ENCODE results near the gene LRCH1.

- TF ChIP-seq CTCF (conservative IDR thresholded peaks at IDR 0.05 in 1 of 2, IDR thresholded peaks at IDR 0.05 in 1 of 2; ENCODE audit: low read depth in 1 of 2, low read length in 2 of 2) (no peak), EZH2 (IDR thresholded peaks at IDR 0.05; ENCODE audit: low read length, missing control alignments) (no peak)
Measured at GRCh38 chr13:46615888-46616531, 63.0 kb downstream of the LRCH1 start.

All from fibroblast of lung (primary cell).